ENCODE results near the gene NTM.

DNA sequence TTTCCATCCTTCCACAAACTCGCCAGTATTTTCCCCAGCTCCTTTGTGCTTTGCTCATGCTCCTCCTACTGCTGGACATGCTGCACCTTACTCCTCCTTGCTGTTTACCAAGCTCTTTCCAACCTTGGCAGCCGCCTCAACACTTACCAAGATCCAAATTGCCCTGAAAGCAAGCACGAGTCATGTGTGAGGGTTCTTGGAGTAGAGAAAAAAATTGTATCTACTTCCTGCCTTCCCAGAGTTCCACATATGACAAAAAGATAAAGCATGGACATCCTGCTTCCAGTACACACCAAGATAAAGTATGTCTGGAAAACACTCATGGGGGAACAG is 767.5 kb downstream of the NTM start:
- TF ChIP-seq CTCF (IDR thresholded peaks at IDR 0.05) = no peak
- TF ChIP-seq POLR2A (IDR thresholded peaks at IDR 0.05) = no peak
